ENCODE results near the gene SYT9. TPM values are rescaled to one million over a fixed set of nuclear protein-coding genes. Genes with fewer than 3 reads are reported as not detected.

SYT9 gene
- total and polyA plus RNA-seq, 2 of the 8 experiments (the other 6 are each of a cell fraction or from before 2014, with no cell fraction given) = 1.5 to 2.9 TPM

DNA sequence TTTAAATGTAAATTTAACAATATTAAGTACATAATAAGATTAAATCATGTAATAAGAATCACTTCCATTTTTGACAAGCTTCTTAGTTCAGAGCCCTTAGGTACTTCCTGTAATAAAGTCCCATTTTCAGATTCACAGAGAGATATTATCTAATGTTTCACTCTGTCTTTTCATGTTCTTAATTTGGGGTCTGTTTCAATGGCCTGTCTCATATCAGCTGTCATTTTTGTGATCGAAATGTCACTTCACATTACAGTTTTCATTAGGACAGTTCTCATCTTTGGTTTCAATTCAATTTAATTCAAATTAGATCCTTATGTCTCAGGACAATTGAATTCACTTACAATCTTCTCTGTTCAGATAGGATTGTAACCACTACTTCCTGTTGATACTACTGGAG lies 211.0 kb downstream of the SYT9 start:
- Histone ChIP-seq H3K79me1 (ENCODE audit: low read depth, low read length) (no peaks in the 10 kb centered on the region), H2BK15ac (ENCODE audit: low read length) (no peak overlapping the region), H3K9me3 (ENCODE audit: insufficient read depth in 2 of 2, low read depth in 1 of 2, low read length in 1 of 2) (no peaks in the 10 kb centered on the region), H3K18ac (ENCODE audit: extremely low read depth, low read length) (no peak overlapping the region), H2BK12ac (ENCODE audit: low read depth, low read length) (no peak overlapping the region), H3K4ac (replicated peaks; ENCODE audit: insufficient read length, low read depth, low read length) (no peak overlapping the region), H4K20me1 (replicated peaks in 1 of 2; ENCODE audit: control insufficient read depth in 1 of 2, insufficient read depth in 2 of 2, low read length in 2 of 2) (no peaks in the 10 kb centered on the region), H2BK20ac (ENCODE audit: low read length) (no peak overlapping the region), H3K27ac (ENCODE audit: low read depth, low read length) (no peak overlapping the region), H3K4me1 (replicated peaks in 1 of 4; ENCODE audit: control insufficient read depth in 3 of 4, insufficient read depth in 4 of 4, low read length in 3 of 4) (no peaks in the 10 kb centered on the region), H3K23ac (ENCODE audit: insufficient read length) (no peak overlapping the region), H4K8ac (ENCODE audit: extremely low read depth, insufficient read depth, low read length) (no peak overlapping the region), H4K5ac (ENCODE audit: insufficient read length, low read depth, low read length) (no peak overlapping the region), H2BK5ac (ENCODE audit: low read depth, low read length) (no peak overlapping the region), H3K4me2 (ENCODE audit: insufficient read depth in 1 of 2, low read depth in 2 of 2, low read length in 2 of 2) (no peak overlapping the region), H3K27me3 (replicated peaks in 1 of 4; ENCODE audit: control insufficient read depth in 3 of 4, extremely low read depth in 1 of 4, insufficient read depth in 3 of 4, low read length in 3 of 4) (no peaks in the 10 kb centered on the region), H3K79me2 (ENCODE audit: control insufficient read depth in 1 of 2, insufficient read depth in 2 of 2, low read length in 2 of 2) (no peaks in the 10 kb centered on the region), H3K9ac (replicated peaks in 1 of 4; ENCODE audit: extremely low read depth in 1 of 4, low read depth in 3 of 4, low read length in 3 of 4) (no peak overlapping the region), H3K36me3 (ENCODE audit: control insufficient read depth in 2 of 4, insufficient read depth in 4 of 4, low read length in 3 of 4) (no peaks in the 10 kb centered on the region), H4K91ac (replicated peaks; ENCODE audit: insufficient read length, low read length) (no peak overlapping the region), H3K4me3 (ENCODE audit: extremely low read depth in 1 of 4, insufficient read depth in 2 of 4, low read depth in 3 of 4, low read length in 4 of 4) (no peak overlapping the region), H2AK5ac (ENCODE audit: low read depth, low read length) (no peak overlapping the region), H3K56ac (replicated peaks; ENCODE audit: insufficient read length, low read depth, low read length) (no peak overlapping the region), H2BK120ac (replicated peaks; ENCODE audit: low read depth, low read length) (no peak overlapping the region), H3K14ac (ENCODE audit: insufficient read length) (no peak overlapping the region), H2AFZ (ENCODE audit: low read length) (no peak overlapping the region), H3K23me2 (ENCODE audit: low read depth, low read length) (no peaks in the 10 kb centered on the region)
- ChIA-PET CTCF (ENCODE audit: partially characterized antibody) (interaction anchor here (0.7 to 2.0 kb wide), 5 partner anchors 9 to 225 kb away, joined by 3 to 6 read pairs (median 3); no protein-coding TSS in a partner anchor), POLR2A (ENCODE audit: partially characterized antibody) (interaction anchor here (0.6 kb wide), 1 partner anchor 158 kb away, joined by 3 read pairs; no protein-coding TSS in a partner anchor)
- WGBS, 2 experiments (ENCODE audit: extremely low coverage in 1 of 2, insufficient coverage in 1 of 2, insufficient read length in 1 of 2, insufficient replicate concordance in 2 of 2, low coverage in 1 of 2, low lambda C conversion rate in 2 of 2, missing lambda C conversion rate in 1 of 2) = 92% methylated on average over 1 of the region's 1 CpG; no CpG with 5 or more reads in 1 of the 2 experiments
- DNase-seq (ENCODE audit: low read depth in 1 of 2, low spot score in 2 of 2) (no peak), FAIRE-seq (no peak)
- TF ChIP-seq SIX5 (IDR thresholded peaks at IDR 0.05; ENCODE audit: low read depth, low read length) (no peak), POLR2A (IDR thresholded peaks at IDR 0.05; ENCODE audit: control extremely low read depth in 1 of 2, low read depth in 2 of 2, low read length in 2 of 2) (no peak), SUZ12 (IDR thresholded peaks at IDR 0.05; ENCODE audit: low read length) (no peak), SP1 (IDR thresholded peaks at IDR 0.05; ENCODE audit: low read depth, low read length) (no peak), BRCA1 (IDR thresholded peaks at IDR 0.05; ENCODE audit: low read depth, low read length) (no peak), KDM5A (IDR thresholded peaks at IDR 0.05; ENCODE audit: low read length) (no peak), SP4 (IDR thresholded peaks at IDR 0.05; ENCODE audit: low read length) (no peak), ZNF274 (IDR thresholded peaks at IDR 0.05; ENCODE audit: borderline replicate concordance, extremely low read depth, low read length) (no peak), CHD1 (IDR thresholded peaks at IDR 0.05; ENCODE audit: low read depth, low read length) (no peak), BCL11A (IDR thresholded peaks at IDR 0.05; ENCODE audit: low read depth in 2 of 2, low read length in 2 of 2) (no peak), TBP (IDR thresholded peaks at IDR 0.05; ENCODE audit: low read depth, low read length) (no peak), CBX5 (IDR thresholded peaks at IDR 0.05; ENCODE audit: low read depth, low read length) (no peak), RFX5 (IDR thresholded peaks at IDR 0.05; ENCODE audit: borderline replicate concordance, low read depth, low read length) (no peak)
- TF ChIP-seq, protein P1, sequence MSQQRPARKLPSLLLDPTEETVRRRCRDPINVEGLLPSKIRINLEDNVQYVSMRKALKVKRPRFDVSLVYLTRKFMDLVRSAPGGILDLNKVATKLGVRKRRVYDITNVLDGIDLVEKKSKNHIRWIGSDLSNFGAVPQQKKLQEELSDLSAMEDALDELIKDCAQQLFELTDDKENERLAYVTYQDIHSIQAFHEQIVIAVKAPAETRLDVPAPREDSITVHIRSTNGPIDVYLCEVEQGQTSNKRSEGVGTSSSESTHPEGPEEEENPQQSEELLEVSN (IDR thresholded peaks at IDR 0.05) = no peak
- TF ChIP-seq, protein P2, sequence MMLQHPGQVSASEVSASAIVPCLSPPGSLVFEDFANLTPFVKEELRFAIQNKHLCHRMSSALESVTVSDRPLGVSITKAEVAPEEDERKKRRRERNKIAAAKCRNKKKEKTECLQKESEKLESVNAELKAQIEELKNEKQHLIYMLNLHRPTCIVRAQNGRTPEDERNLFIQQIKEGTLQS (IDR thresholded peaks at IDR 0.05; ENCODE audit: insufficient read depth, low read depth, low read length) = no peak

All from H1 (cell line).